Hair follicular keratinocyte (primary cell): ENCODE results near the gene MAPK8IP1. TPM values are rescaled to one million over a fixed set of nuclear protein-coding genes. Genes with fewer than 3 reads are reported as not detected.

Experiments
- total RNA-seq: library from RNA; depleted of rRNA; stranded (reverse); fragments of >200 nt; gene quantifications from 2 replicates; pipeline ENCODE4 v1.2.3, GENCODE V29; 2015

Gene MAPK8IP1
- total RNA-seq: 1.6 and 2.4 TPM in 2 replicates

GRCh38 chr11:45885274-45885920 lies at the start of gene MAPK8IP1:
TSS of gene MAPK8IP1 (plus strand) at chr11:45885651. CDS start at chr11:45885821, 170 bp downstream.

GRCh38 chr11:45846974-45847910 lies 38.2 kb upstream of the MAPK8IP1 start, which contains the start of gene CRY2:
TSS of gene CRY2 (plus strand) at chr11:45847475. CDS start at chr11:45847491, 16 bp downstream.

GRCh38 chr11:45906965-45907611 lies 21.6 kb downstream of the MAPK8IP1 start, which contains the start of gene FREY1:
TSS of gene FREY1 (minus strand) at chr11:45907271. CDS start at chr11:45907245, 26 bp downstream.

GRCh38 chr11:45917623-45918330 lies 32.3 kb downstream of the MAPK8IP1 start, which contains the start of gene PEX16:
TSS of gene PEX16 (minus strand) at chr11:45917877. CDS start at chr11:45917811, 66 bp downstream.

GRCh38 chr11:45922425-45923082 lies 37.1 kb downstream of the MAPK8IP1 start, which contains the start of gene LARGE2:
TSS of gene LARGE2 (plus strand) at chr11:45922656. CDS start at chr11:45922883, 227 bp downstream.

Other genes with a start within 250 kb of the MAPK8IP1 start
- gene CHST1, start 220.0 kb upstream of the MAPK8IP1 start, total RNA-seq: 2.0 and 5.2 TPM in 2 replicates
- gene SLC35C1, start 80.5 kb upstream of the MAPK8IP1 start, total RNA-seq: 13.9 and 20.3 TPM in 2 replicates
- gene CRY2, start 38.2 kb upstream of the MAPK8IP1 start, total RNA-seq: 5.3 and 8.2 TPM in 2 replicates
- 0.38 TPM in 1 of 2 replicates, not detected in the other for gene FREY1, start 21.6 kb downstream of the MAPK8IP1 start, total RNA-seq
- gene PEX16, start 32.2 kb downstream of the MAPK8IP1 start, total RNA-seq: 33.1 and 41.7 TPM in 2 replicates
- 68.5 and 75.3 TPM in 2 replicates for gene LARGE2, start 37.0 kb downstream of the MAPK8IP1 start, total RNA-seq
- 6.2 and 12.9 TPM in 2 replicates for gene PHF21A, start 235.8 kb downstream of the MAPK8IP1 start, total RNA-seq